Germinal center (tissue), 1 donor: ENCODE results near the gene CREBL2.
A peak's percentile ranks its signal among the peaks of the same experiment; 100 is the strongest.

Source experiments
- DNase-seq: peaks from one replicate; pipeline ENCODE4 v3.0.0; 2012; ENCODE audit warnings: mixed read lengths, low spot score

CREBL2 gene

GRCh38 chr12:12676605-12677004 lies 64.9 kb downstream of the CREBL2 start:
- DNase-seq, result no peak

DNA sequence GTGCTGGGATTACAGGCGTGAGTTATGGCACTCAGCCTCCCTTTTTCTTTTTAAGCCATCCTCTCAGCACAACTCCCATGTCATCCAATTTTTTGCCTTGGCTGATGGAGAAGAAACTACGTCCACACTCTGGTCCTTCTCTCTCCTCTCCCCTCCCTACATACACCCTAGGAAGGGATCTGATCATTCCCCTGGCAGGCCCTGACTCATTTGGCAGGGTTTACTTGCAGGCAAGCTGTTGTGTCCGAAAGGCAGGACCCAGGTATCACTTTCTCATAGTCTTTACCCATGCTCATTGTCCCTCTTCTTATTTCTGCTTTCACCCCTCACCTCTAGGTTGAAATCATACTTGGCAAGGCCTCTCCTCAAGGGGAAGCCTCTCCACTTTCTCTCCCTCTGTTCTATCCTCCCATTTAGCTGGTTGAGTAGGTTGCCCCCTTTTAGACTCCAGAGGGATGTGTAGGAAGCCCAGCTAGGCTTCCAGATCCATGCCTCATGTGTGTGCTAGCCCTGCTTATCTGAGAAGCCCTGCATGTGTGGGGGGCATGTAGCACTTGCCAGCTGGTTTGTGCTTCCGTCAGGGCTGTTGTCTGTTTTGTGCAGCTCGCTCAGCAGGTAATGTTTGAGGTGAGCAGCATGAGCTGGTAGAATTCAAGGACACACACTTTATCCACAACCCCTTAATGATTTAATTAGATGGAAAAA lies 69.5 kb downstream of the CREBL2 start:
- DNase-seq, result no peak

DNA sequence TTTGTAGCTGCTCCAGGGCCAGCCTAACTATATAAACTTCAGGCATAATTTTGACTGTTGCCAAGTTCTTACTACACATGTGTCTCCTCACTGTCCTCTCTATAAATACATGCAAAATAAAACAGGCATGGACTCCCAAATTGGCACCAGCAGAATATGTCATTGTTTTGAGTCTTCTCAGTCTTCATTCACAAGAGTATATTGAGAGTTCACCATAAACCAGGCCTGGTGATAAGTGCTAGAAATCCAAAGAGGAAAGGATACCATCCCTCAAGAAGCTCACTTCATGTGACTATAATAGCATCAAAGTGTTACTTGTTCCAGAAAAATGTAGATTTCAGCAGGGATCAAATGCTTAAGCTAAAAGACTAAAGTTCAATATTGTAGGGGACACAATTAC lies 70.6 kb downstream of the CREBL2 start:
- no peak for DNase-seq

DNA sequence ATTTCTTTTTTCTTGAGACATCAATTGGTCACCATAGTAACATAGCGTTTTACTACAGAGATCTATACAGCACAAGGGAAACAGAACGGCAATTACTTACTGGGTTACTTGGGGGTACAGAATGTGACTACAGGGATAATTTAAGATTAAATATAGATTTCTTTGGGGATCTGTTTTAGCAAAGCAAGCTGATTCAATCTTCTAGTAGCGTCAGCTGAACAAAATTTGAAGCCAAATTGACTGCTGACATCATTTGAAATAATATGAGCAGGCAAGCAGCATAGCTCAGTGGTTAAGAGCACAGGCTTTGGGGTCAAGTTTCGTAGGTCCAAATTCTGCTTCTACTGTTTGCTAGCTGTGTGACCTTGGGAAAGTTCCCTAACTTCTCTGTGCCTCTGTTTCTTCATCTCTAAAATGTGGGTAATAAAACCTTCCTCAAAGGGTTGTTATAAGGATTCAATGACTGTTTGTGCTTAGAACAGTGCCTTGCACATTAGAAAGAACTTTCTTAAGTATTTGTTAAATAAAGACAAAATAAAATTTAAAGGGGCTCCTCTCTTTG lies 71.5 kb downstream of the CREBL2 start:
- no peak for DNase-seq

DNA sequence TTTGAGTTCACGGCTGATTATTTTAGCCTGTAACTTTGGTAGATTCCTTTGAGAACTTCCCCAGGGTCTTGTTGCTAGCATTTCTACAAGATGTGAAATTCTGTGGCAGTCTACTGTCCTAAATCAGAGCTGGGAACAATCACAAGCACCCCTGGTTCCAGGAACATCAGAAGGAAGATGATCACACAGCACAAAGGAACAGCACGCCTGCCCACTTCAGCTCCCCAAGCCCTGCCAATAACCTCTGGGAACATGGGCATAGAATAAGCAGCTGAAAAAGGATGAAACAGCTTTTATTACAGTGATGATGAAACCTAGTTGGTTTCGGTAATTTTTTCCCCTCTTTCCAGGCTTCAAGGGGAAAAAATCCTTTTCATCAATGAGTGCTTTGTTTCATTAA lies 72.0 kb downstream of the CREBL2 start:
- DNase-seq, result no peak

GRCh38 chr12:12684375-12685106 lies 72.9 kb downstream of the CREBL2 start:
- DNase-seq, result no peak

DNA sequence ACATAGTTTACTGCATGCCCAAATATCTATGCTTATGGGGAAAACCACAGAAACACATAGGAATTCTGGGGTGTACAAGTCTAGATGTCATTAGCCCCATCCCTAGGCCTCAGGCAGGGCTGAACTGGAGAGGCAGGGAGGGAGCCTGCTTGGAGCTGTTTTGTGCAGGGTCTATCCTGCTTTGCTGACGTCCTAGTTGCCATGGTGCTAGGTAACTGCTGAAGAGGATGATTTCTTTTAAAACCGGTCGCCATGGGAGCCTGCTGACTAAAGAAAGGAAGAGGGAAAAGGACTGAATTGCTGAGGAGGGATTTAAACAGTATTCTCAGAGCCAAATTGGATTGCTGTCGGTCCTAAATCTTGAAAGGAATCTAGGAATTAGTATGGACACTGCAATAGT lies 73.6 kb downstream of the CREBL2 start:
- no peak for DNase-seq

DNA sequence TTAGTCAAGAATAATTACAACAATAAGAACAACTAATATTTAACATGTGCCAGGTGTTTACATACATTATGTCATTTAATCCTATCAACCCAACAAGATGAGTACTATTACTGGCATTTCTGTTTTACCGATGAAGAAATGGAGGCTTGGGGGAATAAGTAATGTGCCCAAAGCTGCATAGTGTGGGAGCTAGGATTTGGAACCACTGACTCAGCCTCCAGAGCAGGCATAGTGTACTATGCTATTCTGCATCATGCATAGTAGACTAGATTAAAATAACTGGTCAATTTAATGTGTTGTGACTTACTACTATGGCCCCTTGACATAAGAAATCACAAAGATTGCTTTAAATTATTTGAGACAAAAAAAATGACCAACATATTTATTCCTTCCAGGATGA lies 74.8 kb downstream of the CREBL2 start:
- DNase-seq, result no peak

DNA sequence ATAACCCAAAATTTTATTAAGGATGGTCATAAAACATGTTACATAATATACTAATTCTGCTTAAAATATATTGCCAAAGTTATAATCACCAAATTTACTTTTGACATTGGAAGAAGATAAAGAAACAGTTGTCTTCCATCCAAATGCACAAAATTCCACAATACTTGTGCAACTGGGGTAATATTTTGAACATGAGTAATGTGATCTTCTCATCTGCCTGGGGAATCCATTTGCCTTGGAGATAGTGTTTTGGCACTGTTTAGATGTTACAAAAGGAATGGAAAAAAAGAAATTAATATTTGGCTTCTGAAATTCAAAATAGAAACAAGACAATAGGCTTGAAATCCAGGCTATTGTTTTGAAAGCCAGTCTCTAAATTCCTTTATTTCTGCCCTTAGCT lies 75.2 kb downstream of the CREBL2 start:
- no peak for DNase-seq

DNA sequence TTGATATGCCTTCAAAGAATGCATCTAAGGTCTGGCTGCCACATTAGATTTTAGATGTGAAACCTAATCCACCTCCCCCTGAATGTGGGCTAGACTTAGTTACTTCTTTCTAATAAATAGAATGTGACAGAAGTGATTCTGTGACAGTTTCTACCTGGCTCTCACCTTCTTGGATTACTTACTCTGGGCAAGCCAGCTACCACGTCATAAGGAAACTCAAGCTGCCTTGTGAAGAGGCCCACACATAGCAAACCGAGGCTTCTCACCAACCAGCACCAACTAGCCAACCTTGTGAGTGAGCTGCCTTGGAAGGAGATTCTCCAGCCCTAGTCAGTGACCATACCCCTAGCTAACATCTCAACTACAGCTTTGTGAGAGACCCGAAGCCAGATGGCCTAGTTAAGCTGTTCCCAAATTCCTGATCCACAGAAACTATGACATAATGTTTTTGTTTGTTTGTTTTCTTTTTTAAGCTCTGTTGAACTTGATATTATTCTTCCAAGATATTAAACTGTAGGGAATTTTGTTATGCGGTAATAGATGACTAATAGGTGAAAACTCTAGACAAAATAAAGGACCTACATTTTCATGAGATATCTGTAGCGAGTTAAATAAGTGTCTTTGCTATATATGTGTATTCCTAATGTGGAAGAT lies 78.1 kb downstream of the CREBL2 start:
- DNase-seq, result no peak

GRCh38 chr12:12691549-12691948 lies 79.9 kb downstream of the CREBL2 start:
- DNase-seq, result peak; percentile 23

DNA sequence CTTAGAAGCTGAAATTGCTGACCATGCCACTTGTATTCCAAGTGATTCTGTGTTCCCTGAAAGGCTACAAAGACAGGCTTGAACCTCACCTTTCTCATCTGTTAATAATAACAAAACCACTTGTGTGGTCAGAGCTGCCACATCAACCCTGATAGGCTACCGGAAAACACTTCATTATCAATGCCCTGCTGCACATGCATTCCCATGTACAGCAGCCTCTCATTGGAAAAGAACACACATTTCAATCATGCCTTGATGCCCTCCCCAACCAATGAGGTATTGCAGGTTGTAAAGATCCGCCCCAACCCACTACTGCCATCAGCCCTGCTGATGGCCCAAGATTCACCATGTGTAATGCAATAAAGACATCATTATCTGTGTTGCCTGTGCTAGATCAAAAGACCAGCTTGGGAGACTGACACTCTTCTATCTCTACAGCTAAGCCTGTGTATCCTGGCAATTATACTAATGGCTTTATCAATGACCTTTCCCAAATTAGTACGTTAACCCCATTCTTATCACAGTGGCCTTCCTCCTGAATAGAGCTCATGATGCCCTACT lies 81.5 kb downstream of the CREBL2 start:
- DNase-seq, result no peak
